ENCODE measurements around the gene PAFAH2.

The PAFAH2 gene

DNA sequence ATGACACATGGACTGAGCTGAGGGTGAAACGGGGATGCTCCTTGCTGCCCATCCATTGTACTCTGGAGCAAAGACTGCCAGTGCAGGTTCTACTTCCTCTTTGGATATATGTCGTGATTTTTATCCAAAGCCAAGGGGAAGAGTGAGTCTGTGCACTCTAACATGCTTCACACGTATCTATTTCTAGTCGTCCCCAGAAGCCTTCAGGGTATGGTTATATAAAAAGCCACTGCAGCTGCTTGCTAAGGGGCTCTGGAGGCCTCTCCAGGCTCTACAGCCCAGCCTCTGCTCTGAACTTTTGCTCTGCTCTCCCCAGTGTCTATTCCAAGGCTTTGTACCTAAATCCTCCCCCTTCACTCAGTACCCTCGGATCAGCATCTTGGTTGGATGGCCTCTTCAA lies 20.1 kb downstream of the PAFAH2 start:
- DNase-seq (ENCODE audit: low read depth) = no peak
- TF ChIP-seq, protein P1, sequence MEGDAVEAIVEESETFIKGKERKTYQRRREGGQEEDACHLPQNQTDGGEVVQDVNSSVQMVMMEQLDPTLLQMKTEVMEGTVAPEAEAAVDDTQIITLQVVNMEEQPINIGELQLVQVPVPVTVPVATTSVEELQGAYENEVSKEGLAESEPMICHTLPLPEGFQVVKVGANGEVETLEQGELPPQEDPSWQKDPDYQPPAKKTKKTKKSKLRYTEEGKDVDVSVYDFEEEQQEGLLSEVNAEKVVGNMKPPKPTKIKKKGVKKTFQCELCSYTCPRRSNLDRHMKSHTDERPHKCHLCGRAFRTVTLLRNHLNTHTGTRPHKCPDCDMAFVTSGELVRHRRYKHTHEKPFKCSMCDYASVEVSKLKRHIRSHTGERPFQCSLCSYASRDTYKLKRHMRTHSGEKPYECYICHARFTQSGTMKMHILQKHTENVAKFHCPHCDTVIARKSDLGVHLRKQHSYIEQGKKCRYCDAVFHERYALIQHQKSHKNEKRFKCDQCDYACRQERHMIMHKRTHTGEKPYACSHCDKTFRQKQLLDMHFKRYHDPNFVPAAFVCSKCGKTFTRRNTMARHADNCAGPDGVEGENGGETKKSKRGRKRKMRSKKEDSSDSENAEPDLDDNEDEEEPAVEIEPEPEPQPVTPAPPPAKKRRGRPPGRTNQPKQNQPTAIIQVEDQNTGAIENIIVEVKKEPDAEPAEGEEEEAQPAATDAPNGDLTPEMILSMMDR (IDR thresholded peaks at IDR 0.05; ENCODE audit: low read depth, low read length, missing control alignments) = no peak
- H3K4me3 ChIP-seq (ENCODE audit: low read depth, low read length) = no peak overlapping the region
- in situ Hi-C loops (cut with HindIII; ENCODE audit: low sequenced_read_pairs) = no loop called here

GRCh38 chr1:25973610-25974321 lies 24.1 kb downstream of the PAFAH2 start:
- no peak for DNase-seq (ENCODE audit: low read depth)
- in situ Hi-C loops (cut with HindIII; ENCODE audit: low sequenced_read_pairs) = no loop called here
- TF ChIP-seq, protein P1 (IDR thresholded peaks at IDR 0.05; ENCODE audit: low read depth, low read length, missing control alignments) = no peak
- no peak overlapping the region for H3K4me3 ChIP-seq (ENCODE audit: low read depth, low read length)

DNA sequence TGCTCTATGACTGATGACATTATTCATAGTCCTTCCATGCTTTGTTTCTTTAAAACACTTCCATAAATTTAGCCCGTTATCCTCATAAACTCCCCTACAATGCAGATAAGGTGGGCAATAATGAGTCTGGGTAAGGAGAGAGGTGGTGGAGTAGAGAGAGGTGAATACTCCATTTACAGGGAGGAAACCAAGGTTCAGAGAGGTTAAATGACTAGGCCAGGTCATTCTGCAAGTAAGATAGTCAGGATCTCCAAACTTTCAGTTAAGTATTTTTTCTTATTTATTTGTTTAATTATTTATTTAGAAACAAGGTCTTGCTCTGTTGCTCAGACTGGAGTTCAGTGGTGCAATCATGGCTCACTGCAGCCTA lies 26.1 kb downstream of the PAFAH2 start:
- DNase-seq (ENCODE audit: low read depth) = no peak
- H3K4me3 ChIP-seq (ENCODE audit: low read depth, low read length) = no peak overlapping the region
- TF ChIP-seq, protein P1 (IDR thresholded peaks at IDR 0.05; ENCODE audit: low read depth, low read length, missing control alignments) = no peak
- in situ Hi-C loops (cut with HindIII; ENCODE audit: low sequenced_read_pairs) = no loop called here

- in situ Hi-C loops (cut with HindIII; ENCODE audit: low sequenced_read_pairs) = no loop called here
- TF ChIP-seq, protein P1 (IDR thresholded peaks at IDR 0.05; ENCODE audit: low read depth, low read length, missing control alignments) = no peak
- no peak overlapping the region for H3K4me3 ChIP-seq (ENCODE audit: low read depth, low read length)
- no peak for DNase-seq (ENCODE audit: low read depth)
Measured at GRCh38 chr1:25971066-25971810, 26.6 kb downstream of the PAFAH2 start.

DNA sequence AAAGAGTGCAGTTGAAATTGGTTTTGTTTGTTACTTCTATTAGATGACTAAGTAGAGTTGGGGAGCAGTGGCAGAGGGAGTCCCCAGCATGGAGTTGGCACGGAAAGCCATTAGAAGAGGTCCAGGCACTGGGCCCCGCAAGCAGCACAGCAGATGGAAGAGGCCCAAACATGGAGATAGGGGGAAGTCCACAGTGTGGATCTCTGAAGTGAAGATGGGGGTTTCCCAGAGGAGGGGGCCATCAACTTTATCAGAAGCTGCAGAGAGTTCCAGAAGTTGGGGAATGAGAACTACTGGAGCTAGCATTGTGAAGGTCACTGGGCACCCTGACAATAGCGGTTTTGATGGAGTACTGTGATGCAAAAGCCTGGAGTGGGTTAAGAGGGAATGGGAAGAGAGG lies 30.6 kb downstream of the PAFAH2 start:
- in situ Hi-C loops (cut with HindIII; ENCODE audit: low sequenced_read_pairs) = no loop called here
- H3K4me3 ChIP-seq (ENCODE audit: low read depth, low read length) = no peak overlapping the region
- TF ChIP-seq, protein P1 (IDR thresholded peaks at IDR 0.05; ENCODE audit: low read depth, low read length, missing control alignments) = no peak
- DNase-seq (ENCODE audit: low read depth) = no peak

DNA sequence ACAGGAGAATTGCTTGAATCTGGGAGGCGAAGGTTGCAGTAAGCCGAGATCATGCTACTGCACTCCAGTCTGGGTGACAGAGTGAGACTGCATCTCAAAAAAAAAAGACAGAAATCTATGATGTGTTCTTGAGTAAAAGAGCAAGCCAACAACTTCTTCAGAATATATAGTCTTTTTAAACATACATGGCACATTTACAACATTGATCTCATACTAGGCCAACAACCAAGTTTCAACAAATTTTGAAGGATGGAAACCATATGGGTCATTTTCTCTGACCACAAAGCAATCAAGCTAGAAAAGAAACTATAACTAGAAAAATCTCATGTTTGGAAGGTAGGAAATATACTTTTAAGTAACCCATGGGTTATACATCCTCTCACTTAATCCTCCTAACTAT lies 38.3 kb downstream of the PAFAH2 start:
- in situ Hi-C loops (cut with HindIII; ENCODE audit: low sequenced_read_pairs) = no loop called here
- no peak overlapping the region for H3K4me3 ChIP-seq (ENCODE audit: low read depth, low read length)
- TF ChIP-seq, protein P1 (IDR thresholded peaks at IDR 0.05; ENCODE audit: low read depth, low read length, missing control alignments) = no peak
- DNase-seq (ENCODE audit: low read depth) = no peak
